Skeletal muscle satellite cell (primary cell): Measurements from ENCODE around the gene SGCA.
A peak's percentile ranks its signal among the peaks of the same experiment; 100 is the strongest.

Experiments
- H3K27me3 ChIP-seq: 2 replicates; pipeline ENCODE4 v1.7.0; 2013; ENCODE audit warnings: low read length; ENCODE audit not compliant: control insufficient read depth, insufficient read depth
- H3K36me3 ChIP-seq: 2 replicates; pipeline ENCODE4 v1.7.0; 2013; ENCODE audit warnings: mild to moderate bottlenecking, control low read depth, low read length; ENCODE audit not compliant: insufficient read depth
- H3K4me1 ChIP-seq: 2 replicates; pipeline ENCODE4 v1.7.0; 2013; ENCODE audit warnings: low read length; ENCODE audit not compliant: control insufficient read depth, insufficient read depth
- H3K4me2 ChIP-seq: 2 replicates; pipeline ENCODE4 v1.7.0; 2013; ENCODE audit warnings: mild to moderate bottlenecking, low read length
- H3K4me3 ChIP-seq: 2 replicates; pipeline ENCODE4 v1.7.0; 2013; ENCODE audit warnings: low read length
- H3K9ac ChIP-seq: 2 replicates; pipeline ENCODE4 v1.7.0; 2013; ENCODE audit warnings: mild to moderate bottlenecking, low read depth, low read length, moderate library complexity
- H3K9me3 ChIP-seq: replicated peaks from 2 replicates; pipeline ENCODE4 v1.7.0; 2013; ENCODE audit warnings: mild to moderate bottlenecking, control low read depth, low read length

SGCA gene

GRCh38 chr17:50221864-50222545, 56.2 kb downstream of the SGCA start:
- Histone ChIP-seq H3K9me3 (no peaks in the 10 kb centered on the region), H3K27me3 (no peaks in the 10 kb centered on the region), H3K4me2 (peak overlapping the region; percentile 59), H3K9ac (peak overlapping the region; percentile 46), H3K36me3 (no peaks in the 10 kb centered on the region), H3K4me3 (no peak overlapping the region), H3K4me1 (peaks cover 54% of the 10 kb centered on the region)

- no peak overlapping the region for H3K4me2 ChIP-seq
- H3K4me1 ChIP-seq = peaks cover 45% of the 10 kb centered on the region
- no peaks in the 10 kb centered on the region for H3K27me3 ChIP-seq
- no peak overlapping the region for H3K4me3 ChIP-seq
- no peaks in the 10 kb centered on the region for H3K9me3 ChIP-seq
- H3K9ac ChIP-seq = no peak overlapping the region
- H3K36me3 ChIP-seq = no peaks in the 10 kb centered on the region
These were observed 57.1 kb downstream of the SGCA start for GRCh38 chr17:50222922-50223321.
